Fibroblast of villous mesenchyme (primary cell): ENCODE data around the gene PLA2G4D. TPM values are rescaled to one million over a fixed set of nuclear protein-coding genes. Genes with fewer than 3 reads are reported as not detected.

Source experiments
- DNase-seq: peaks from one replicate; pipeline ENCODE4 v3.0.0-alpha.2; 2010; ENCODE audit warnings: low read depth
- H3K4me3 ChIP-seq: 2 replicates; pipeline ENCODE4 v1.5.1; 2011; ENCODE audit warnings: low read depth, mild to moderate bottlenecking, low read length
- CTCF ChIP-seq: IDR thresholded peaks from 2 replicates; pipeline ENCODE4 v1.5.1; 2012; ENCODE audit warnings: low read depth, mild to moderate bottlenecking, low read length; ENCODE audit not compliant: insufficient read depth
- total RNA-seq: library from RNA; depleted of rRNA; stranded (reverse); fragments of >200 nt; gene quantifications from 2 replicates; pipeline ENCODE4 v1.2.3, GENCODE V29; 2012

Gene PLA2G4D
- total RNA-seq, 1 donor, result not detected

GRCh38 chr15:42138968-42139386, 44.6 kb upstream of the PLA2G4D start:
- DNase-seq, result peak; percentile 5
- no peak for TF ChIP-seq CTCF
- H3K4me3 ChIP-seq, result no peak overlapping the region

GRCh38 chr15:42138411-42138810, 44.0 kb upstream of the PLA2G4D start:
- no peak overlapping the region for H3K4me3 ChIP-seq
- TF ChIP-seq CTCF, result no peak
- DNase-seq, result no peak

GRCh38 chr15:42137461-42138261, 43.3 kb upstream of the PLA2G4D start:
- DNase-seq, result peak; percentile 46
- peak; percentile 63 for TF ChIP-seq CTCF
- no peak overlapping the region for H3K4me3 ChIP-seq

GRCh38 chr15:42136513-42136912, 42.2 kb upstream of the PLA2G4D start:
- H3K4me3 ChIP-seq, result no peak overlapping the region
- no peak for DNase-seq
- TF ChIP-seq CTCF, result no peak

GRCh38 chr15:42135351-42135750, 41.0 kb upstream of the PLA2G4D start:
- no peak overlapping the region for H3K4me3 ChIP-seq
- no peak for TF ChIP-seq CTCF
- DNase-seq, result no peak

GRCh38 chr15:42134617-42135245, 40.4 kb upstream of the PLA2G4D start:
- DNase-seq, result no peak
- H3K4me3 ChIP-seq, result no peak overlapping the region
- TF ChIP-seq CTCF, result no peak
